HCT116 (cell line): ENCODE data around the gene IRGC. TPM values are rescaled to one million over a fixed set of nuclear protein-coding genes. Genes with fewer than 3 reads are reported as not detected.

Experiments
- ATAC-seq: fragments of 200-7000 bp; cut with Tn5 transposase; 2 replicates; pipeline ENCODE4 v1.9.1; 2020; ENCODE audit warnings: mild to moderate bottlenecking, moderate library complexity
- BruUV-seq: library from RNA; stranded (reverse); fragments of 400-500 nt; replicated peaks from 2 replicates; lab custom pipeline; 2021; lab: Mats Ljungman, UMichigan
- CTCF ChIA-PET: fragments of 300-600 bp; sonication (Branson Sonifier 250); formaldehyde crosslinking; loops from one replicate; lab custom pipeline; 2021; ENCODE audit warnings: antibody characterized with exemption; lab: Charles Lee
- POLR2A ChIA-PET: fragments of 300-600, 350-600 bp; sonication (Branson Sonifier 250); formaldehyde crosslinking; loops from one replicate; lab custom pipeline; 2021; ENCODE audit warnings: antibody characterized with exemption; lab: Charles Lee
- RAD21 ChIA-PET, 2 experiments: fragments of 300-600 bp; sonication (Branson Sonifier 250); formaldehyde crosslinking; loops; one replicate each; lab custom pipeline; 2023; ENCODE audit warnings: low total read pairs in 2 of 2; ENCODE audit not compliant: uncharacterized antibody in 2 of 2, unreplicated experiment in 2 of 2, low non-redundant PET in 1 of 2; lab: Charles Lee
- DNase-seq: peaks from one replicate; pipeline ENCODE4 v3.0.0-alpha.2; 2010; ENCODE audit warnings: low read depth, low spot score
- H2AFZ ChIP-seq: fragments of 200-600 bp; shearing (Covaris generic), sonication (generic); 2 replicates; pipeline ENCODE4 v1.6.1; 2017; ENCODE audit warnings: low read depth, mixed run types, mixed read lengths, antibody characterized with exemption, low read length; ENCODE audit not compliant: poor library complexity, severe bottlenecking
- H3K27ac ChIP-seq: 2 replicates; pipeline ENCODE4 v1.5.1; 2012; ENCODE audit warnings: low read depth, low read length
- H3K27me3 ChIP-seq: fragments of 200-600 bp; sonication (generic); 2 replicates; pipeline ENCODE4 v1.6.1; 2016; ENCODE audit warnings: mixed run types, low read length, mixed read lengths; ENCODE audit not compliant: insufficient read depth
- H3K36me3 ChIP-seq, 2 experiments: fragments of 200-500 bp in 1 of 2; fragments of 200-600 bp in 1 of 2; sonication (Bioruptor generic) in 1 of 2; sonication (generic) in 1 of 2; 2 replicates each; pipeline versions ENCODE4 v1.5.1 to v1.6.1; 2014 to 2016; ENCODE audit warnings: low read length in 2 of 2, inconsistent platforms in 1 of 2, mixed read lengths in 1 of 2, mixed run types in 1 of 2; ENCODE audit not compliant: insufficient read depth in 2 of 2, control insufficient read depth in 1 of 2
- H3K4me1 ChIP-seq, 2 experiments: fragments of 200-600 bp in 1 of 2; sonication (generic) in 1 of 2; 2 replicates each; pipeline versions ENCODE4 v1.5.1 to v1.6.1; 2012 to 2017; ENCODE audit warnings: low read length in 2 of 2, inconsistent platforms in 1 of 2, mild to moderate bottlenecking in 1 of 2, mixed read lengths in 1 of 2, mixed run types in 1 of 2, moderate library complexity in 1 of 2; ENCODE audit not compliant: insufficient read depth in 2 of 2, control insufficient read depth in 1 of 2
- H3K4me2 ChIP-seq: fragments of 200-600 bp; sonication (generic); 2 replicates; pipeline ENCODE4 v1.6.1; 2017; ENCODE audit warnings: mixed run types, low read length, mixed read lengths
- H3K4me3 ChIP-seq, 2 experiments: fragments of 200-600 bp in 1 of 2; sonication (generic) in 1 of 2; replicated peaks in 1 of 2; 2 replicates each; pipeline ENCODE4 v1.5.1; 2011 to 2016; ENCODE audit warnings: low read length in 2 of 2, control low read depth in 1 of 2, low read depth in 1 of 2, mild to moderate bottlenecking in 1 of 2, mixed read lengths in 1 of 2, mixed run types in 1 of 2
- H3K79me2 ChIP-seq: fragments of 200-600 bp; sonication (generic); 2 replicates; pipeline ENCODE4 v1.6.1; 2017; ENCODE audit warnings: mild to moderate bottlenecking, mixed run types, low read length, moderate library complexity, mixed read lengths; ENCODE audit not compliant: insufficient read depth
- H3K9ac ChIP-seq: fragments of 200-600 bp; sonication (generic); 2 replicates; pipeline ENCODE4 v1.6.1; 2016; ENCODE audit warnings: low read length, mixed read lengths
- H3K9me2 ChIP-seq: fragments of 200-600 bp; sonication (generic), shearing (Covaris generic); 2 replicates; pipeline ENCODE4 v1.6.1; 2017; ENCODE audit warnings: mixed run types, mild to moderate bottlenecking, moderate library complexity; ENCODE audit not compliant: insufficient read depth
- H3K9me3 ChIP-seq, 2 experiments: fragments of 200-500 bp in 1 of 2; fragments of 200-600 bp in 1 of 2; sonication (Bioruptor generic) in 1 of 2; sonication (generic) in 1 of 2; 2 replicates each; pipeline ENCODE4 v1.6.1; 2014 to 2017; ENCODE audit warnings: low read length in 2 of 2, mixed read lengths in 2 of 2, inconsistent platforms in 1 of 2, low read depth in 1 of 2, mild to moderate bottlenecking in 1 of 2, mixed run types in 1 of 2, moderate library complexity in 1 of 2; ENCODE audit not compliant: control insufficient read depth in 1 of 2, insufficient read depth in 1 of 2
- H4K20me1 ChIP-seq: fragments of 200-600 bp; sonication (generic), shearing (Covaris generic); 2 replicates; pipeline ENCODE4 v1.6.1; 2017; ENCODE audit warnings: mixed run types, mild to moderate bottlenecking, moderate library complexity; ENCODE audit not compliant: insufficient read depth
- CEBPB ChIP-seq: IDR thresholded peaks from 2 replicates; pipeline ENCODE4 v1.6.1; 2012; ENCODE audit warnings: low read depth
- EGR1 ChIP-seq: IDR thresholded peaks from 2 replicates; pipeline ENCODE4 v1.6.1; 2012; ENCODE audit warnings: low read depth
- ELF1 ChIP-seq: IDR thresholded peaks from 2 replicates; pipeline ENCODE4 v1.6.1; 2012; ENCODE audit warnings: low read depth, borderline replicate concordance
- POLR2AphosphoS5 ChIP-seq: IDR thresholded peaks from 2 replicates; pipeline ENCODE4 v1.6.1; 2011; ENCODE audit warnings: mild to moderate bottlenecking, low read depth, low read length, moderate library complexity
- SP1 ChIP-seq: IDR thresholded peaks from 2 replicates; pipeline ENCODE4 v1.6.1; 2012; ENCODE audit warnings: low read depth
- TCF7L2 ChIP-seq: IDR thresholded peaks from 2 replicates; pipeline ENCODE4 v1.7.0; 2011; ENCODE audit warnings: borderline replicate concordance, inconsistent platforms; ENCODE audit not compliant: insufficient read depth, insufficient read length; ENCODE audit errors: extremely low read depth
- ZFX ChIP-seq: fragments of 450-650 bp; IDR thresholded peaks from 2 replicates; pipeline ENCODE4 v1.6.1; 2017
- intact Hi-C: fragments of 100-400 bp; cut with micrococcal nuclease; formaldehyde crosslinking; loops from 2 replicates; pipeline ENCODE4 v1.10.0; 2022
- total RNA-seq: library from RNA; stranded (reverse); gene quantifications from one replicate; pipeline ENCODE4 v1.2.1, GENCODE V29; 2021; ENCODE audit not compliant: unreplicated experiment
- TF ChIP-seq, protein P1 (sequence below), 3 experiments: fragments of 200-600 bp in 1 of 3; sonication (generic) in 1 of 3; IDR thresholded peaks in 2 of 3; conservative IDR thresholded peaks in 1 of 3; 2 replicates each; pipeline ENCODE4 v1.5.1; 2012 to 2017; ENCODE audit warnings: low read depth in 2 of 3, low read length in 2 of 3, antibody characterized with exemption in 1 of 3, borderline replicate concordance in 1 of 3, control low read depth in 1 of 3, mild to moderate bottlenecking in 1 of 3, mixed read lengths in 1 of 3, mixed run types in 1 of 3, moderate library complexity in 1 of 3; ENCODE audit not compliant: insufficient read depth in 1 of 3
- TF ChIP-seq, protein P2 (sequence below): IDR thresholded peaks from 2 replicates; pipeline ENCODE4 v1.6.1; 2012; ENCODE audit warnings: low read depth

IRGC gene
- total RNA-seq, 1 experiment from 2014 or later = not detected

DNA sequence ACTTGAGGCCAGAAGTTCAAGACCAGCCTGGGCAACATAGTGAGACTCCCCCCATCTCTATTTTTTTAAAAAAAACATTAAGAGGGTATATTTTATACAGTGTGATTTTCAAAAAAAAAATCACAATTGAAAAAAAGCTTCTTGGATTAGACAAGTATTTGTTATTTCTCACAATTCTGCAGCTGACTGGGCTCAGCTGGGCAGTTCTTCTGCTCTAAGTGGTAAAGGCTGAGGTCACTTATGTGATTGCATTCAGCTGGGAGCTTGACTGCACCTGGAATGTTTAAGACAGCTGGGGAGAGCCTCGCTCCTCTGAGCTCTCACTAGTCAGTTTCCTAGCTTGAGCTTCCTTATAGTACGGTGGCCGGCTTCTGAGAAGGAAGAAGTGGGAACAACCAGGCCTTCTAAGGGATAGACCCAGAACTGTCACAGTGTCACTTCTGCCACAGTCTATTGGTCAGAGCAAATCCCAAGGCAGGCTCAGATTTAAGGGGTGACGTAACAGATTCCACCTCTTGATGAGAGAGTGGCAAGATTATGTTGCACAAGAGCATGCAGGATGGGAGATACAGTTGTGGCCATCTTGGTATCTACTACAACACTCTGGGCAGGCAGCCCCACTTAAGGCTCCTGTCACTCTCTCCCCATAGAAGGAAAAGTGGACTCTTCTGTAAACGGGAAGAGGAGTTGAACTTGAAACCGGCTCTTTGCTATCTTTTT lies 19.7 kb upstream of the IRGC start:
- no peak overlapping the region for H2AFZ ChIP-seq
- no peak overlapping the region for H3K9ac ChIP-seq
- DNase-seq (no peak), ATAC-seq (no peak)
- no TSS peak for BruUV-seq
- peaks cover 6 to 8% of the 10 kb centered on the region in 2 experiments; a peak in 2 of 4 replicates for H3K9me3 ChIP-seq
- no peak overlapping the region for H3K4me3 ChIP-seq
- ChIA-PET CTCF (interaction anchor here (1.5 kb wide), 1 partner anchor 28 kb away, joined by 3 read pairs; no protein-coding TSS in a partner anchor), POLR2A (interaction anchor here (1.7 kb wide), 1 partner anchor 28 kb away, joined by 5 read pairs; no protein-coding TSS in a partner anchor), RAD21 (no interaction called here)
- no peak for TF ChIP-seq SP1
- TF ChIP-seq ELF1 = no peak
- TF ChIP-seq POLR2AphosphoS5 = no peak
- no peak for TF ChIP-seq CEBPB
- TF ChIP-seq, protein P1, sequence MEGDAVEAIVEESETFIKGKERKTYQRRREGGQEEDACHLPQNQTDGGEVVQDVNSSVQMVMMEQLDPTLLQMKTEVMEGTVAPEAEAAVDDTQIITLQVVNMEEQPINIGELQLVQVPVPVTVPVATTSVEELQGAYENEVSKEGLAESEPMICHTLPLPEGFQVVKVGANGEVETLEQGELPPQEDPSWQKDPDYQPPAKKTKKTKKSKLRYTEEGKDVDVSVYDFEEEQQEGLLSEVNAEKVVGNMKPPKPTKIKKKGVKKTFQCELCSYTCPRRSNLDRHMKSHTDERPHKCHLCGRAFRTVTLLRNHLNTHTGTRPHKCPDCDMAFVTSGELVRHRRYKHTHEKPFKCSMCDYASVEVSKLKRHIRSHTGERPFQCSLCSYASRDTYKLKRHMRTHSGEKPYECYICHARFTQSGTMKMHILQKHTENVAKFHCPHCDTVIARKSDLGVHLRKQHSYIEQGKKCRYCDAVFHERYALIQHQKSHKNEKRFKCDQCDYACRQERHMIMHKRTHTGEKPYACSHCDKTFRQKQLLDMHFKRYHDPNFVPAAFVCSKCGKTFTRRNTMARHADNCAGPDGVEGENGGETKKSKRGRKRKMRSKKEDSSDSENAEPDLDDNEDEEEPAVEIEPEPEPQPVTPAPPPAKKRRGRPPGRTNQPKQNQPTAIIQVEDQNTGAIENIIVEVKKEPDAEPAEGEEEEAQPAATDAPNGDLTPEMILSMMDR (IDR thresholded peaks at IDR 0.05 in 2 of 3, conservative IDR thresholded peaks at IDR 0.05 in 1 of 3; ENCODE audit: borderline replicate concordance in 1 of 3, insufficient read depth in 1 of 3, low read depth in 2 of 3, low read length in 2 of 3) = no peak
- TF ChIP-seq EGR1 = no peak
- H3K4me1 ChIP-seq = peaks cover 14 to 16% of the 10 kb centered on the region in 2 experiments
- intact Hi-C loops = no loop called here
- no peaks in the 10 kb centered on the region for H3K79me2 ChIP-seq
- H3K27me3 ChIP-seq = no peaks in the 10 kb centered on the region
- no peaks in the 10 kb centered on the region for H4K20me1 ChIP-seq
- H3K36me3 ChIP-seq = no peaks in the 10 kb centered on the region
- no peaks in the 10 kb centered on the region for H3K9me2 ChIP-seq
- H3K4me2 ChIP-seq = no peak overlapping the region
- no peak overlapping the region for H3K27ac ChIP-seq

DNA sequence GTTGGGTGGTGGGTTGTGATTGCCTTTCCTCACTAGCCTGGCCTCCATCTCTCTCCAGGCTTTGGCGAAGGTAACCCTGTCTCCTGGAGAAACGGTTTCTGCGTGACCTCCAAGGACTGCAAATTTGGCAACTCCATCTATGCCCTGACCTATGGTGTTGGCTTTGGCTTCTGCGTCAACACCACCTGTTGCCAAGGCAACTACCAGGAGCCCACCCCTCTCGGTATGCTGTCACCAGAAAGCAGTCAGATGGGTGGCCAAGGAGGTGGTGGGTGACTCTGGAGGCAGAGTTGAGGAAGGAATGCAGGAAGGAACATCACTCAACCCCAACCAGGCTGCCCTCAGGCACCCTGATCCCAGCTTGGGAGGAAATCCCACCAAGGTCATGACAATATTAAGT lies 18.6 kb upstream of the IRGC start:
- no peaks in the 10 kb centered on the region for H3K27me3 ChIP-seq
- TF ChIP-seq ZFX (no peak), TCF7L2 (no peak), SP1 (no peak)
- TF ChIP-seq, protein P2, sequence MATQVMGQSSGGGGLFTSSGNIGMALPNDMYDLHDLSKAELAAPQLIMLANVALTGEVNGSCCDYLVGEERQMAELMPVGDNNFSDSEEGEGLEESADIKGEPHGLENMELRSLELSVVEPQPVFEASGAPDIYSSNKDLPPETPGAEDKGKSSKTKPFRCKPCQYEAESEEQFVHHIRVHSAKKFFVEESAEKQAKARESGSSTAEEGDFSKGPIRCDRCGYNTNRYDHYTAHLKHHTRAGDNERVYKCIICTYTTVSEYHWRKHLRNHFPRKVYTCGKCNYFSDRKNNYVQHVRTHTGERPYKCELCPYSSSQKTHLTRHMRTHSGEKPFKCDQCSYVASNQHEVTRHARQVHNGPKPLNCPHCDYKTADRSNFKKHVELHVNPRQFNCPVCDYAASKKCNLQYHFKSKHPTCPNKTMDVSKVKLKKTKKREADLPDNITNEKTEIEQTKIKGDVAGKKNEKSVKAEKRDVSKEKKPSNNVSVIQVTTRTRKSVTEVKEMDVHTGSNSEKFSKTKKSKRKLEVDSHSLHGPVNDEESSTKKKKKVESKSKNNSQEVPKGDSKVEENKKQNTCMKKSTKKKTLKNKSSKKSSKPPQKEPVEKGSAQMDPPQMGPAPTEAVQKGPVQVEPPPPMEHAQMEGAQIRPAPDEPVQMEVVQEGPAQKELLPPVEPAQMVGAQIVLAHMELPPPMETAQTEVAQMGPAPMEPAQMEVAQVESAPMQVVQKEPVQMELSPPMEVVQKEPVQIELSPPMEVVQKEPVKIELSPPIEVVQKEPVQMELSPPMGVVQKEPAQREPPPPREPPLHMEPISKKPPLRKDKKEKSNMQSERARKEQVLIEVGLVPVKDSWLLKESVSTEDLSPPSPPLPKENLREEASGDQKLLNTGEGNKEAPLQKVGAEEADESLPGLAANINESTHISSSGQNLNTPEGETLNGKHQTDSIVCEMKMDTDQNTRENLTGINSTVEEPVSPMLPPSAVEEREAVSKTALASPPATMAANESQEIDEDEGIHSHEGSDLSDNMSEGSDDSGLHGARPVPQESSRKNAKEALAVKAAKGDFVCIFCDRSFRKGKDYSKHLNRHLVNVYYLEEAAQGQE = no peak
- no peak overlapping the region for H3K4me2 ChIP-seq
- ATAC-seq (no peak), DNase-seq (no peak)
- H3K9ac ChIP-seq = no peak overlapping the region
- no peak overlapping the region for H3K4me3 ChIP-seq
- no peaks in the 10 kb centered on the region for H4K20me1 ChIP-seq
- no peaks in the 10 kb centered on the region for H3K36me3 ChIP-seq
- ChIA-PET RAD21 (no interaction called here), POLR2A (interaction anchor here (1.7 kb wide), 1 partner anchor 29 kb away, joined by 5 read pairs; no protein-coding TSS in a partner anchor), CTCF (no interaction called here)
- peaks cover 3 to 4% of the 10 kb centered on the region in 2 experiments; a peak in 2 of 4 replicates for H3K9me3 ChIP-seq
- H2AFZ ChIP-seq = no peak overlapping the region
- BruUV-seq = no TSS peak
- intact Hi-C loops = no loop called here
- H3K4me1 ChIP-seq = peaks cover 23 to 27% of the 10 kb centered on the region in 2 experiments
- no peaks in the 10 kb centered on the region for H3K9me2 ChIP-seq
- no peak overlapping the region for H3K27ac ChIP-seq
- H3K79me2 ChIP-seq = no peaks in the 10 kb centered on the region
